VCaP (cell line): ENCODE results near the gene PHF1.

Source experiments
- H3K27ac ChIP-seq: fragments of 450-650 bp; 2 replicates; pipeline ENCODE4 v1.5.1; 2017
- TF ChIP-seq, protein P1 (sequence below): fragments of 450-650 bp; conservative IDR thresholded peaks from 2 replicates; pipeline ENCODE4 v1.5.1; 2017; ENCODE audit warnings: mild to moderate bottlenecking, moderate library complexity

Gene PHF1

DNA sequence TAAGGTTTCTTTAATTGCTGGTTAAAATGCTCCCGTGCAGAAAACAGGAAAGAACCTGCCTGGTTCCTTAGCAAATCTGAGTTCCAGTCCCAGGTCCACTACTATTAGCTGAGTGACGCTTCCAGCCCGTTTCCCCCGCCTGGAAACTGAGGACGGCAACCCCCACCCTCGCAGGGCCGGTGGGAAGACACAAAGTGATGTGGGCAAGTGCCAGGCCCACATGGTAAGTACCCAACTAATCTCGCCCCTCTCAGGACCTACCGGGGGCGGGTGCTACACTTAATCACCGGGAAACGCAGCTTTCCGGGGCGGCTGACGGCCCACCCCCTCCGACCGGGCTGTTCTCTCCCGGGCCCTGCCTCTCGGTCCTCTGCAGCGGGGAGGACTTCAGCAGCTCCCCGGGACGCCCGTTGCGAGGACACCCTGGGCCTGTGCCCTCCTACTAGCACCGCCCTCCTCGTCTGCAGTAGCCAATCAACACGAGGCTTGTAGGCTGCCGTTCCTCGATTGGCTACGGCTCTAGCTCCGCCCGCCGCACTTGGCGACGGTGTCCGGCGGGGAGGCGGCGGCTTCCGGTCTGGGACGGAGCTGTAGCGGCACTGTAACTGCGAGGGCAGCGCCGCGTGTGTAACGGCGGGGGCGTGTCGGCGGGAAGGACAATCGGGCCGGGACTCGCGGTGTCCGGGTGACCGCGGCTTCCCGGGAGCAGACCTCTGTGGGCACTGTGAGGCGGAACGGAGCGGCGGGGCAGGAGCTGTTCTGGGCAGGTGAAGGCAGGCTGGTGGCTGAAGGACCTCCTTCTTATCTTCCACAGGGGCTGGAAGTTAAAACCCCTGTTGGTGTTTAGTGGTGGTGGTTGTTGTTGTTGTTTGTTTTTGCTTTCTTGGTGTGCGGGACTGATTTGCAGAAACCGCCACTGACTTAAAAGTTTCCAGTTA is 43.5 kb downstream of the PHF1 start, which contains the start of gene ZBTB9:
TSS of gene ZBTB9 (plus strand) at position 568 of the 938 bp plus-strand sequence. CDS start 525 bp downstream, outside the sequence.
- H3K27ac ChIP-seq = peak within 1 kb of the TSS; percentile 86
- TF ChIP-seq, protein P1, sequence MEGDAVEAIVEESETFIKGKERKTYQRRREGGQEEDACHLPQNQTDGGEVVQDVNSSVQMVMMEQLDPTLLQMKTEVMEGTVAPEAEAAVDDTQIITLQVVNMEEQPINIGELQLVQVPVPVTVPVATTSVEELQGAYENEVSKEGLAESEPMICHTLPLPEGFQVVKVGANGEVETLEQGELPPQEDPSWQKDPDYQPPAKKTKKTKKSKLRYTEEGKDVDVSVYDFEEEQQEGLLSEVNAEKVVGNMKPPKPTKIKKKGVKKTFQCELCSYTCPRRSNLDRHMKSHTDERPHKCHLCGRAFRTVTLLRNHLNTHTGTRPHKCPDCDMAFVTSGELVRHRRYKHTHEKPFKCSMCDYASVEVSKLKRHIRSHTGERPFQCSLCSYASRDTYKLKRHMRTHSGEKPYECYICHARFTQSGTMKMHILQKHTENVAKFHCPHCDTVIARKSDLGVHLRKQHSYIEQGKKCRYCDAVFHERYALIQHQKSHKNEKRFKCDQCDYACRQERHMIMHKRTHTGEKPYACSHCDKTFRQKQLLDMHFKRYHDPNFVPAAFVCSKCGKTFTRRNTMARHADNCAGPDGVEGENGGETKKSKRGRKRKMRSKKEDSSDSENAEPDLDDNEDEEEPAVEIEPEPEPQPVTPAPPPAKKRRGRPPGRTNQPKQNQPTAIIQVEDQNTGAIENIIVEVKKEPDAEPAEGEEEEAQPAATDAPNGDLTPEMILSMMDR = no peak

DNA sequence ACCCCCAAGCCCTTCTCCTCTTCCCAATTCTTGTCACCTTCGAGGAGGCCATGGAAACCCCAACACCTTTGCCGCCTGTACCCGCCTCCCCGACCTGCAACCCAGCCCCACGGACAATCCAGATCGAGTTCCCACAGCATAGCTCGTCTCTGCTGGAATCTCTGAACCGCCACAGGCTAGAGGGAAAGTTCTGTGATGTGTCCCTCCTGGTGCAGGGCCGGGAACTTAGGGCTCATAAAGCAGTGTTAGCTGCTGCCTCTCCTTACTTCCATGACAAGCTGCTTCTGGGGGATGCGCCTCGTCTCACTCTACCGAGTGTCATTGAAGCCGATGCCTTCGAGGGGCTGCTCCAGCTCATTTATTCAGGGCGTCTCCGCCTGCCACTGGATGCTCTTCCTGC is 44.2 kb downstream of the PHF1 start:
- H3K27ac ChIP-seq = peak overlapping the region; percentile 86
- TF ChIP-seq, protein P1 = no peak

DNA sequence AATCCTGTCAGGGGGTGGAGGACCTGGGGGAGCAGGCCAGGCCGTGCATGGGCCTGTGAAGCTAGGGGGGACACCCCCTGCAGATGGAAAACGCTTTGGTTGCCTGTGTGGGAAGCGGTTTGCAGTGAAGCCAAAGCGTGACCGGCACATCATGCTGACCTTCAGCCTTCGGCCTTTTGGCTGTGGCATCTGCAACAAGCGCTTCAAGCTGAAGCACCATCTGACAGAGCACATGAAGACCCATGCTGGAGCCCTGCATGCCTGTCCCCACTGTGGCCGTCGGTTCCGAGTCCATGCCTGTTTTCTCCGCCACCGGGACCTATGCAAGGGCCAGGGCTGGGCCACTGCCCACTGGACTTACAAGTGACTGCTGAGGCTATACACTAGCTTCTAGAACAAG is 45.3 kb downstream of the PHF1 start:
- TF ChIP-seq, protein P1 = no peak
- H3K27ac ChIP-seq = no peak overlapping the region

DNA sequence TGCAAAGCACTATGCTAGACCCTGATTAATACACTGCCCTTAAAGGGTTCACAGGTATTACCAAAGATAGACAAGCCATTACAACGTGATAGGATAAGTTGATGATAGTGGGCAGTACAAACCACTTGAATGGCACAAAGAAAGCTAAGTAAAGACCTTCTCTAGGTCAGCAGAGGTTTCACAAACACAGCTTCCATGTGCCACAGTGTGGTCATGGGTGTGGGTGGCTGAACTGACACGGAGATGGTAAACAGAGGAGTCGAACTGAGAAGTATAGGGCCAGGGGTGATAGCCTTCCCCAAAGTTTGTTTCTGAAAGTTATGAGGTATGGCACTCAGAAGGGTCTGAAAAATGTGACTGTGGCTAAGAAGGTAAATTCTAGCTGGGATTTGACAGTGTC is 47.9 kb downstream of the PHF1 start:
- TF ChIP-seq, protein P1 = no peak
- no peak overlapping the region for H3K27ac ChIP-seq

DNA sequence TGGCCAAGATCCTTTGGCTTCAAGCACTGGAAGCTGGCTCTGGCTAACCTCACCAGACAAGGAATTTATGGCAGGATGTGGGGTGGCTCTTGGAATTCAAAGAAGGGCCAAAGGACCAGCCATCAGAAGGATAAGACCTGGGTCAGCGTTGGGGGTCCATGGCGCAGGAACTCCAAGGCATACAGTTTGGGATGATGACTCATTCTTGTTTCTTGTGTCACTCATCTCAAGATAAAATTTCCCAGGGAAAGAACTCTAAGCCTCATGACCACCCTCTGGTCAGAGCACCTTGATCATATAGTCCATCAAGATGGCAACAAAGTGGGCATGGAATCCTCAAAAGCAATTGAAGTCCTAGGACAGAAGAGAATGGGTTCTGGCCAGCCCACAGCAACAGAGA is 48.4 kb downstream of the PHF1 start:
- H3K27ac ChIP-seq = no peak overlapping the region
- TF ChIP-seq, protein P1 = no peak
